ENCODE data around the gene OR6M1. TPM values are rescaled to one million over a fixed set of nuclear protein-coding genes. Genes with fewer than 3 reads are reported as not detected.

The OR6M1 gene
- total and polyA plus RNA-seq, 4 donors, result not detected

DNA sequence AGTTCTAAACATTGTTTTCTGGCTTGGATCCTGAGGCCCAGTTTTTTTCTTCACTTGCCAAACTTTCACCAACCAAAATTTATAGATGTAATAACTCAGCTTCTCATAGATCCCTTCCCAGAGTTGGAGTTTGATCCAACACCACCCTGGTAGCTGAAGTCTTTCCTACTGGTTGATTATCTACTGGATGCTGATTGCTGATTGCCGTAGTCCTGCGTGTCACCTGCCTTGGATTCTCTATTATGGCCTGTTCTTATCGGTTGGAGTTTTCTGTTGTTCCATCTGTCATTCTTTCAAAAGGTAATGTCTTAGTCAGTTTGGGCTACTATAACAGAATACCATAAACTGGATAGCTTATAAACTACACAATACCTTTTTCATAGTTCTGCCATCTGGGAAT lies 34.5 kb downstream of the OR6M1 start:
- 90% methylated on average over 3 of the region's 3 CpGs for WGBS
- DNase-seq (ENCODE audit: low spot score), result no peak
- H3K4me1 ChIP-seq (ENCODE audit: control insufficient read depth in 4 of 4, insufficient read depth in 4 of 4, low read length in 3 of 4), result no peaks in the 10 kb centered on the region
- H3K27me3 ChIP-seq (ENCODE audit: control insufficient read depth in 4 of 4, insufficient read depth in 4 of 4, low read length in 3 of 4), result no peaks in the 10 kb centered on the region
- H3K36me3 ChIP-seq (ENCODE audit: control insufficient read depth in 4 of 4, insufficient read depth in 3 of 4, low read depth in 1 of 4, low read length in 3 of 4), result no peaks in the 10 kb centered on the region
- H3K4me3 ChIP-seq (ENCODE audit: low read depth in 1 of 3, low read length in 3 of 3), result no peak overlapping the region
- H3K9me3 ChIP-seq (ENCODE audit: control insufficient read depth in 4 of 4, low read length in 3 of 4), result no peaks in the 10 kb centered on the region
- TF ChIP-seq, protein P1, sequence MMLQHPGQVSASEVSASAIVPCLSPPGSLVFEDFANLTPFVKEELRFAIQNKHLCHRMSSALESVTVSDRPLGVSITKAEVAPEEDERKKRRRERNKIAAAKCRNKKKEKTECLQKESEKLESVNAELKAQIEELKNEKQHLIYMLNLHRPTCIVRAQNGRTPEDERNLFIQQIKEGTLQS (IDR thresholded peaks at IDR 0.05), result no peak
- TF ChIP-seq ZBTB33 (IDR thresholded peaks at IDR 0.05), result no peak
- TF ChIP-seq HNF4G (IDR thresholded peaks at IDR 0.05), result no peak
- no peak for TF ChIP-seq FOXA2 (IDR thresholded peaks at IDR 0.05)
- no peak for TF ChIP-seq NR2F2 (IDR thresholded peaks at IDR 0.05)
- TF ChIP-seq, protein P2, sequence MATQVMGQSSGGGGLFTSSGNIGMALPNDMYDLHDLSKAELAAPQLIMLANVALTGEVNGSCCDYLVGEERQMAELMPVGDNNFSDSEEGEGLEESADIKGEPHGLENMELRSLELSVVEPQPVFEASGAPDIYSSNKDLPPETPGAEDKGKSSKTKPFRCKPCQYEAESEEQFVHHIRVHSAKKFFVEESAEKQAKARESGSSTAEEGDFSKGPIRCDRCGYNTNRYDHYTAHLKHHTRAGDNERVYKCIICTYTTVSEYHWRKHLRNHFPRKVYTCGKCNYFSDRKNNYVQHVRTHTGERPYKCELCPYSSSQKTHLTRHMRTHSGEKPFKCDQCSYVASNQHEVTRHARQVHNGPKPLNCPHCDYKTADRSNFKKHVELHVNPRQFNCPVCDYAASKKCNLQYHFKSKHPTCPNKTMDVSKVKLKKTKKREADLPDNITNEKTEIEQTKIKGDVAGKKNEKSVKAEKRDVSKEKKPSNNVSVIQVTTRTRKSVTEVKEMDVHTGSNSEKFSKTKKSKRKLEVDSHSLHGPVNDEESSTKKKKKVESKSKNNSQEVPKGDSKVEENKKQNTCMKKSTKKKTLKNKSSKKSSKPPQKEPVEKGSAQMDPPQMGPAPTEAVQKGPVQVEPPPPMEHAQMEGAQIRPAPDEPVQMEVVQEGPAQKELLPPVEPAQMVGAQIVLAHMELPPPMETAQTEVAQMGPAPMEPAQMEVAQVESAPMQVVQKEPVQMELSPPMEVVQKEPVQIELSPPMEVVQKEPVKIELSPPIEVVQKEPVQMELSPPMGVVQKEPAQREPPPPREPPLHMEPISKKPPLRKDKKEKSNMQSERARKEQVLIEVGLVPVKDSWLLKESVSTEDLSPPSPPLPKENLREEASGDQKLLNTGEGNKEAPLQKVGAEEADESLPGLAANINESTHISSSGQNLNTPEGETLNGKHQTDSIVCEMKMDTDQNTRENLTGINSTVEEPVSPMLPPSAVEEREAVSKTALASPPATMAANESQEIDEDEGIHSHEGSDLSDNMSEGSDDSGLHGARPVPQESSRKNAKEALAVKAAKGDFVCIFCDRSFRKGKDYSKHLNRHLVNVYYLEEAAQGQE (IDR thresholded peaks at IDR 0.05), result no peak
- H3K9ac ChIP-seq (ENCODE audit: low read depth in 1 of 2, low read length in 2 of 2), result no peak overlapping the region
- H3K27ac ChIP-seq (ENCODE audit: low read depth in 1 of 2, low read length in 2 of 2), result no peak overlapping the region

DNA sequence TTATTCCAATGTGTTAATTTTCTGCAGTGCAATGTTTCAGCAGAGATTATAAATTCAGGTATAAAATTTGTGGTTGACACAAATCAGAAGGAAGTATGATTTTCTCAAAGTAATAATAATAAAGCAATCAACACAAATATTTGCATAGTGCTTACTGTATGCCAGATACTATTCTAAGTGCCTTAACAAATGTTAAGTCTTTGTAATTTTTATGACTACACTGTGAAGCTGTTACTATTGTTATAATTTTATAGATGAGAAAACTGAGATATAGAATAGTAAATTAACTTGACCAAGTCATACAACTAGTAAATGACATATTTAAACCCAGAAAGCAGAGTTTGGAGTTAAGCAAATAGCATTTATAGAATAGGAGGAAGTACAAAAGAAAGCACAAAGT lies 35.4 kb downstream of the OR6M1 start:
- Histone ChIP-seq H3K9ac (ENCODE audit: low read depth in 1 of 2, low read length in 2 of 2) (no peak overlapping the region), H3K4me3 (ENCODE audit: low read depth in 1 of 3, low read length in 3 of 3) (no peak overlapping the region), H3K27ac (ENCODE audit: low read depth in 1 of 2, low read length in 2 of 2) (no peak overlapping the region), H3K27me3 (ENCODE audit: control insufficient read depth in 4 of 4, insufficient read depth in 4 of 4, low read length in 3 of 4) (no peaks in the 10 kb centered on the region), H3K36me3 (ENCODE audit: control insufficient read depth in 4 of 4, insufficient read depth in 3 of 4, low read depth in 1 of 4, low read length in 3 of 4) (no peaks in the 10 kb centered on the region), H3K9me3 (ENCODE audit: control insufficient read depth in 4 of 4, low read length in 3 of 4) (no peaks in the 10 kb centered on the region), H3K4me1 (ENCODE audit: control insufficient read depth in 4 of 4, insufficient read depth in 4 of 4, low read length in 3 of 4) (no peaks in the 10 kb centered on the region)
- no peak for TF ChIP-seq TAF1 (conservative IDR thresholded peaks at IDR 0.05)
- TF ChIP-seq, protein P1 (IDR thresholded peaks at IDR 0.05), result no peak
- TF ChIP-seq, protein P3, sequence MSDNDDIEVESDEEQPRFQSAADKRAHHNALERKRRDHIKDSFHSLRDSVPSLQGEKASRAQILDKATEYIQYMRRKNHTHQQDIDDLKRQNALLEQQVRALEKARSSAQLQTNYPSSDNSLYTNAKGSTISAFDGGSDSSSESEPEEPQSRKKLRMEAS (IDR thresholded peaks at IDR 0.05), result no peak
- no peak for TF ChIP-seq RAD21 (IDR thresholded peaks at IDR 0.05)
- TF ChIP-seq HNF4G (IDR thresholded peaks at IDR 0.05), result no peak
- no peak for TF ChIP-seq YY1 (IDR thresholded peaks at IDR 0.05)
- no peak for TF ChIP-seq FOXA2 (IDR thresholded peaks at IDR 0.05)
- no peak for TF ChIP-seq FOXA1 (IDR thresholded peaks at IDR 0.05)
- no peak for TF ChIP-seq SP1 (IDR thresholded peaks at IDR 0.05)
- TF ChIP-seq RXRA (IDR thresholded peaks at IDR 0.05), result no peak
- no peak for TF ChIP-seq CTCF (IDR thresholded peaks at IDR 0.05; ENCODE audit: low read depth, low read length, missing input control)
- no peak for DNase-seq (ENCODE audit: low spot score)

Data from liver (tissue), 9 donors.